Neural cell (in vitro differentiated cells): ENCODE results near the gene SSTR5. TPM values are rescaled to one million over a fixed set of nuclear protein-coding genes. Genes with fewer than 3 reads are reported as not detected.

Experiments used
- H2AFZ ChIP-seq: fragments of 200-600, 300-800 bp; sonication (generic), shearing (Covaris generic); 2 replicates; pipeline ENCODE4 v1.6.0; 2014; ENCODE audit warnings: low read depth, mild to moderate bottlenecking, antibody characterized with exemption, low read length, moderate library complexity
- H3F3A ChIP-seq: fragments of 200-600 bp; shearing (Covaris generic); 2 replicates; pipeline ENCODE4 v1.6.1; 2016; ENCODE audit warnings: mild to moderate bottlenecking, moderate library complexity, mixed read lengths, antibody characterized with exemption, low read length; ENCODE audit not compliant: insufficient read depth, poor library complexity, severe bottlenecking
- H3K27ac ChIP-seq: fragments of 200-600, 300-800 bp; sonication (generic), shearing (Covaris generic); 2 replicates; pipeline ENCODE4 v1.5.1; 2014; ENCODE audit warnings: mild to moderate bottlenecking, low read length, moderate library complexity
- H3K27me3 ChIP-seq: fragments of 300-800, 200-600 bp; sonication (generic), shearing (Covaris generic); 2 replicates; pipeline ENCODE4 v1.6.0; 2014; ENCODE audit warnings: mild to moderate bottlenecking, low read depth, low read length, moderate library complexity; ENCODE audit not compliant: insufficient read depth
- H3K36me3 ChIP-seq: fragments of 300-800, 200-600 bp; sonication (generic), shearing (Covaris generic); 2 replicates; pipeline ENCODE4 v1.5.1; 2014; ENCODE audit warnings: mild to moderate bottlenecking, antibody characterized with exemption, low read length, moderate library complexity; ENCODE audit not compliant: insufficient read depth
- H3K4me2 ChIP-seq: fragments of 300-800, 200-600 bp; sonication (generic), shearing (Covaris generic); 2 replicates; pipeline ENCODE4 v1.6.0; 2014; ENCODE audit warnings: mild to moderate bottlenecking, low read length
- H3K4me3 ChIP-seq: fragments of 300-800, 200-600 bp; sonication (generic), shearing (Covaris generic); 2 replicates; pipeline ENCODE4 v1.5.1; 2014; ENCODE audit warnings: mild to moderate bottlenecking, low read length, moderate library complexity
- H3K79me2 ChIP-seq: fragments of 200-600 bp; shearing (Covaris generic); replicated peaks from 2 replicates; pipeline ENCODE4 v1.6.0; 2014; ENCODE audit warnings: mild to moderate bottlenecking, low read length, moderate library complexity; ENCODE audit not compliant: insufficient read depth
- H3K9ac ChIP-seq: fragments of 300-800, 200-600 bp; sonication (generic), shearing (Covaris generic); 2 replicates; pipeline ENCODE4 v1.6.1; 2016; ENCODE audit warnings: mild to moderate bottlenecking, low read length, mixed read lengths
- H3K9me2 ChIP-seq: fragments of 200-600 bp; shearing (Covaris generic); 2 replicates; pipeline ENCODE4 v1.6.1; 2016; ENCODE audit warnings: mild to moderate bottlenecking, low read length, mixed read lengths; ENCODE audit not compliant: insufficient read depth
- H3K9me3 ChIP-seq: fragments of 200-600, 300-800 bp; sonication (generic), shearing (Covaris generic); 2 replicates; pipeline ENCODE4 v1.6.1; 2016; ENCODE audit warnings: mild to moderate bottlenecking, mixed run types, low read length, moderate library complexity, mixed read lengths
- H4K20me1 ChIP-seq: fragments of 200-600 bp; shearing (Covaris generic); 2 replicates; pipeline ENCODE4 v1.6.1; 2016; ENCODE audit warnings: mild to moderate bottlenecking, mixed run types; ENCODE audit not compliant: insufficient read depth
- CTCF ChIP-seq: fragments of 450-650 bp; IDR thresholded peaks from 2 replicates; pipeline ENCODE4 v1.5.1; 2014; ENCODE audit warnings: antibody characterized with exemption, mild to moderate bottlenecking, moderate library complexity; ENCODE audit not compliant: poor library complexity, severe bottlenecking
- EP300 ChIP-seq: fragments of 450-650 bp; conservative IDR thresholded peaks from 2 replicates; pipeline ENCODE4 v1.6.1; 2014; ENCODE audit warnings: antibody characterized with exemption, mild to moderate bottlenecking, moderate library complexity; ENCODE audit not compliant: poor library complexity, severe bottlenecking
- EZH2 ChIP-seq: fragments of 200-600, 300-800 bp; shearing (Covaris generic), sonication (generic); IDR thresholded peaks from 2 replicates; pipeline ENCODE4 v1.6.1; 2014; ENCODE audit warnings: antibody characterized with exemption, low read length, borderline replicate concordance, mild to moderate bottlenecking; ENCODE audit not compliant: insufficient read depth, poor library complexity, severe bottlenecking
- MXI1 ChIP-seq: fragments of 450-650 bp; conservative IDR thresholded peaks from 2 replicates; pipeline ENCODE4 v1.6.1; 2014; ENCODE audit warnings: antibody characterized with exemption, mild to moderate bottlenecking; ENCODE audit not compliant: poor library complexity, severe bottlenecking
- POLR2AphosphoS5 ChIP-seq: IDR thresholded peaks from 2 replicates; pipeline ENCODE4 v1.6.1; 2012
- RAD21 ChIP-seq: fragments of 450-650 bp; conservative IDR thresholded peaks from 2 replicates; pipeline ENCODE4 v1.6.1; 2014; ENCODE audit warnings: antibody characterized with exemption, mild to moderate bottlenecking, moderate library complexity
- REST ChIP-seq: IDR thresholded peaks from 2 replicates; pipeline ENCODE4 v1.6.1; 2012; ENCODE audit warnings: borderline replicate concordance
- SMC3 ChIP-seq: fragments of 450-650 bp; conservative IDR thresholded peaks from 2 replicates; pipeline ENCODE4 v1.6.1; 2014; ENCODE audit warnings: antibody characterized with exemption, mild to moderate bottlenecking, moderate library complexity; ENCODE audit not compliant: poor library complexity
- TAF1 ChIP-seq: IDR thresholded peaks from 2 replicates; pipeline ENCODE4 v1.6.1; 2012; ENCODE audit warnings: low read depth
- polyA plus RNA-seq: library from polyadenylated mRNA; depleted of rRNA; stranded (reverse); fragments of >200 nt; gene quantifications from 2 replicates; pipeline ENCODE4 v1.2.3, GENCODE V29; 2014

Gene SSTR5
- polyA plus RNA-seq, 1 donor from 2014 or later = not detected

DNA sequence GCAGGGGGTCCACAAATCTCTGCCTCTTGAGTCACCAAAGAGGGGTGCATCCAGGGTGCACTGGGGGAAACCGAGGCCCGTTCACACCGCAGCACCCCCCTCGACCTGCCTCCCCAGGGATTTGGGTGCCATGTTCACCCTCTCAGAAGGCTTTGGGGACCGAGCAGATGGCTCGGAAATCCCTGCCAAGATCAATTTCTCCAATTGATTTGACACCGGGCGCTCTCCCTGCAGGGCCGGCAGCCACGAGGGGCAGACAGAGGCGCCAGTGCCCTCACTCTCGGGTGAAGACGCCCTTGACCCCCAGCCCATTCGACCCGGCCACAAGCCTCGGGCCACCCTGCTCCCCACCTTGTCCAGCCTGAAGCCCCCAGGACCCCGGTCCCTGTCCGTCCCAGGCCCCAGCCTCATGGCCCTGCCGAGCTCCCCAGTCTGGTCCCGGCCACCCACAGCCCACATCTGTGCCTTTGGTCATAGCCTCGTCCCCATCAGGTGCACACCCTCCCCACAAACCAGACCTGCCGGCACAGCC lies 9.3 kb downstream of the SSTR5 start:
- Histone ChIP-seq H4K20me1 (no peaks in the 10 kb centered on the region), H3K9me2 (no peaks in the 10 kb centered on the region), H3K79me2 (no peaks in the 10 kb centered on the region), H3K4me2 (no peak overlapping the region), H3K9ac (no peak overlapping the region), H3K4me3 (no peak overlapping the region), H3K36me3 (no peaks in the 10 kb centered on the region), H2AFZ (no peak overlapping the region), H3K27ac (no peak overlapping the region), H3K9me3 (no peaks in the 10 kb centered on the region), H3F3A (no peaks in the 10 kb centered on the region), H3K27me3 (no peaks in the 10 kb centered on the region)
- TF ChIP-seq TAF1 = no peak
- TF ChIP-seq REST = no peak

DNA sequence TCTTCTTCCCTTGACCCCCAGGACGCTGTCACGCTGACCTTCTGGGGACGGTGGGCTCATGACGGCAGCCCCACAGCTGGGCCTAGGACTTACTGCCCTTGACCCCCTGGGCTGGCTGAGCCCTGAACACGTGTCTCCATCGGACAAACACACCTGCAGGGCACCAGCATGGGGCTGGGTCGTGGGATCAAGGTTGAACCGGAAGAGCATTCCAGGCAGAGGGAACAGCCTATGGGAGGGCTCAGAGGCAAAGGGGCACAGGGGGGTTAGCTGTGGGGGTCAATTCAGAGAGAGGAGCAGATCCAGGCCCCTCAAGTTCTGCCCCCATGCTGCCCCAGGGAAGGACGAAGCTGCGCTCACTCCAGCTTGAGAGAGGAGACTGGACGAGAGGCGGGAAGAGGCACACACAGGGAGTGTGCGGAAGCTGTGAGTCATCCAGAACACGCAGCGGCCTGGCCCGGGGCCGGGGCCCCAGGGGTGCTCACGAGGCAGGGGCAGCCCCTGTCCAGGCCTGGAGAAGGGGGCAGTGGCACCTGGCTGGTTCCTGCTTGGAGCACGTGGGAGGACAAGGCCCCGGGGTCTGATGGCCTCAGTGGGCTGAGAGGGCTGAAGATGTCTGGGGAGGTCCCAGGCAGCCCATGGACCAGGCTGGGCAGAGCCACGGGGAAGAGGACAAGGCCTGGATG lies 9.9 kb downstream of the SSTR5 start:
- no peaks in the 10 kb centered on the region for H3K27me3 ChIP-seq
- H3K79me2 ChIP-seq = no peaks in the 10 kb centered on the region
- H3K27ac ChIP-seq = no peak overlapping the region
- H3K9ac ChIP-seq = no peak overlapping the region
- H3K36me3 ChIP-seq = no peaks in the 10 kb centered on the region
- no peaks in the 10 kb centered on the region for H3K9me3 ChIP-seq
- H3K4me3 ChIP-seq = no peak overlapping the region
- H2AFZ ChIP-seq = no peak overlapping the region
- no peaks in the 10 kb centered on the region for H3F3A ChIP-seq
- no peaks in the 10 kb centered on the region for H3K9me2 ChIP-seq
- H3K4me2 ChIP-seq = no peak overlapping the region
- TF ChIP-seq TAF1 (no peak), SMC3 (no peak), CTCF (no peak), RAD21 (no peak), POLR2AphosphoS5 (no peak), EZH2 (no peak), MXI1 (no peak), REST (no peak), EP300 (no peak)
- H4K20me1 ChIP-seq = no peaks in the 10 kb centered on the region
